Activated T-helper 1 cell treated with anti-CD3 and anti-CD28 coated beads, Interleukin-2, amount 50 U/mL, for 16 hours (primary cell): ENCODE results near the gene MARCHF5.

Experiments used
- DNase-seq, 2 donors: peaks; one replicate each; pipeline ENCODE4 v3.0.0-alpha.2; 2020; ENCODE audit warnings: low read depth in 1 of 2, low spot score in 1 of 2

The MARCHF5 gene, protein sequence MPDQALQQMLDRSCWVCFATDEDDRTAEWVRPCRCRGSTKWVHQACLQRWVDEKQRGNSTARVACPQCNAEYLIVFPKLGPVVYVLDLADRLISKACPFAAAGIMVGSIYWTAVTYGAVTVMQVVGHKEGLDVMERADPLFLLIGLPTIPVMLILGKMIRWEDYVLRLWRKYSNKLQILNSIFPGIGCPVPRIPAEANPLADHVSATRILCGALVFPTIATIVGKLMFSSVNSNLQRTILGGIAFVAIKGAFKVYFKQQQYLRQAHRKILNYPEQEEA

DNA sequence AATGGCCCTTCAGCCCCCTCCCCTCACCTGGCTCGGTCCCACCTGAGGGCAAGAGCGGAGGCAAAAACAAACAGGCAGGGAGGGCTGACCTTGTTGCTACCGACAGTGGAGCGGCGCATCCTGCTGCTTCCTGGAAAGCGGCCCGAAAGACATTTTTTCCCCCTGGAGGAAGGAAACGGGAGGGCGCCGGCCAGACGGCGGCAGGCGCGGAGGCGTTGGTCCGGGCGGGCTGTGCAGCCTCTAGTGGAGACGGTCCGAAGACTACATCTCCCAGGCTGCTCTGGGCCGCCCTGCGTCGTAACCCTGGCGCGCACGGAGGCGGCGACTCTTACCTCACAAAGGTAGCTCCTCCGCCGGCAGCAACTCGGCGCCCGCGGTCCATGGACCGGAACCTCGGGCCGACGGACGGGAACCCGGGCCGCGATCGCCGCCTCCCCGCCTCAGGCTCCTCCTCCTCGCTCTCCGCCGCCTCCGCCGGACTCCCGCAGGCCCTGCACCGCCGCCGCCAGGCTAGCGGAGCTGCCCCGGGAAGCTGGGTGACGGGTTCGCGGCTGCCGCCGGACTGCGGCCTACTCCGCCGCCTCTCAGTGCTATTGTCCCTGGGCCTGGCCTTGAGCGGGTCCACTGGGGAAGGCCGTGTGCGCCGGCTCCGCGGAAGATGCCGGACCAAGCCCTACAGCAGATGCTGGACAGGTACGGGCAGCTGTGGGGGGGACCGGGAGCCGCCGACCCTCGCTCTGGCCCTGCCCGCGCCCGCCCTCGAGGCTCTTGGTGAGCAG lies at the start of gene MARCHF5, which contains the start of gene CPEB3:
Gene MARCHF5, plus strand, starts transcription at position 331 of the 779 bp plus-strand sequence. Its CDS starts 328 bp downstream, at position 659.
Gene CPEB3, minus strand, starts transcription at position 242 of the 779 bp plus-strand sequence. CDS start 50,728 bp downstream, outside the sequence.
- peak; percentile 77 to 85 for DNase-seq

DNA sequence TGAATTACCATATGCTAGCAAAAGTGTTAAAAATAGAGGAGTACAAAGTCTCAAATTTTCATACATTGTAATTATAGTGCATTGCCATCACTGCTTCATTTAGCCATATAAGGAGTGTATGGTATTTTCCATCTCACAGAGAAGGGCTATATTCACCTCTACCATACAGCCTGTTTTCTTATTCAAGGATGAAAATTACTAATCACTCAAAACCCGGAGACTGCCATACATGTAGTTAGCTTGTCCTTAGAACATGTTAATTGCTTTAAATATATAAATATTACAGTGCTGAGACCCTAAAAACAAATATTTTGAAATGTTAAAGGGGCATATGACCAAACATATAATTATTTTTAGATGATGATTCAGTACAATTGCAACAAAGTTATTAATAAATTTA lies 49.5 kb upstream of the MARCHF5 start:
- DNase-seq: no peak

DNA sequence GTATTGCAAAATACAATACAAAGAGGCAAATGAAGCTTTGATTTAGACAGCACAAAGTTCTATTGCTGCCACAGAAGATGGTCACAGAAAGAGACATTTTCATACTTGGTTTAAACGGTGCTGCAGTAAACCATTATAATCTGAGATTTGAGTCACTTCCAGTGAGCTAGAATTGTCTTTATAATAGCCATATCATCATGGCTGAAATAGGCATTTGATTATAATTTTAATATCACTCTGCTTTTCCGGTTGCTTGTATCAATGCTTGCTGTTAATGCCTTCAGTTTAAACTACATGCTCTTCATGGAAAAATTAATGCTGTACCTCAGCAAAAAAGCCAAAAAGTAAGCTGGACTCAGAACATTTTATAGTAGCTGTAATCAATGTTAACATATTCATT lies 48.6 kb upstream of the MARCHF5 start:
- no peak for DNase-seq

DNA sequence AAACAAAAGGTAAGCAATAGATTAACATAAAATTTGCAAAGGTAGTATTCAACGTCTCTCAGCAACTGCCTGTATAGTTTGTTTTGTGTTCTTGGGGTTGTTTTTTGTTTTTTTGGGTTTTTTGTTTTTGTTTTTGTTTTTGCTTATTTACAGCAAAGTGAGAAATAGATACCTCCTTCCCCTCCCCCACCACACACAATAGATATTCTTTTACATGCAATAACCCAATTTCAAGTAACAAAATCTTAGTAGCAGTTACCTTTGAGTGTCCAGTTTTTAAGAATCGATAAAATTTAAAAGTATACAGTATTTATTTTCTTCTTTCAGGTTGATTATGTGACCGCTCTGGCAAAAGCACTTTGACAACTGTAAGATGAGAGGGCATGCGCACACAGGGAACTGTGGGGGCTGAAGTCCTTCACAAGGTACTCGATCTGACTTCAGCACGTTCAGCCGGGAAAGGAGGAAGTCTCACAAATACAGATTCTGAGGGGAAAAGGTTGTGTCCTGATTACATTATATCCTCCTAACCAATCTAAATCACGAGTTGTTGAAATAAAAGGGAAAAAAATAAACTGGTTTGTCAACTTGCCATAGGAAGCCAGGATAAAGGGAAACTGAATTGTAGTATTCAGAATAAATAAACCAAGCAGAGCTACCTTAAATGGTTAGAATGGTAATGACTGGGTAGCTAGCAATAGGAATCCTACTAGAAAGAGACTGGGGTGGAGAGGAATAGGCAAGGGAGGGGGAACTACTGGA lies 47.9 kb upstream of the MARCHF5 start:
- no peak for DNase-seq

DNA sequence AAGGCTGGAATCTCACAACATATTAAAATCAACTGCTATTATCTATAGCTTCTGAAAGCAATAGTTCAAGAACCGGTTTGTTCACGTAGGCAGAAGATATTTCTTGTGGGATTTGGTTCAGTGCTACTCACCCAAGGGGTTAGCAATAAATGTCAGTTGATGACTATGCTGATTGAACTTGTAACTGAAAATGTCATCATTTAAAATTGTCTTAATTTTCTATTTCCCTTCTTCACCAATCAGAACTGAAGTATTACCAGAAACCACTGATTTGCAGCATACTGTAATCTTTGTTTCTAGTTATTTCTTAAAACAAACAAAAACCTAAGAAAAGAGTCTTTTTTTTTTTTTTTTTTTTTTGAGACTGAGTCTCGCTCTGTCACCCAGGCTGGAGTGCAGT lies 46.2 kb upstream of the MARCHF5 start:
- DNase-seq: no peak

DNA sequence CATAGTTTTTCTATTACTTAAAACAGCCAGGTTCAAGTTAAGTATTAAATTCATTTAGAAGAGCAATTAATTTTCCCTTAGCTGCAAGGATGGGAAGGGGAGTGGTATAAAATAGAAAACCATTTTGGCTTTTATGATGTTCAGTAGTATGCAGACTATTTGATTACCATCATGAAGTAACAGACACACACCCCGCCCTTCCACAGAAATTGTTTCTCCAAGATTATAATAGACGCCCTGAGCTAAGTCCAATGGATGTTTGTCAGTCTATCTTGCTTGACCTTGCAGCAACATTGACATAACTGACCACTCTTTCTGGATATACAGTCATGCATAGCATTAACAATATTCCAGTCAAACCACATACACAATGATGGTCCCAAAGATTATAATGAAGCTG lies 42.4 kb upstream of the MARCHF5 start:
- DNase-seq: no peak

DNA sequence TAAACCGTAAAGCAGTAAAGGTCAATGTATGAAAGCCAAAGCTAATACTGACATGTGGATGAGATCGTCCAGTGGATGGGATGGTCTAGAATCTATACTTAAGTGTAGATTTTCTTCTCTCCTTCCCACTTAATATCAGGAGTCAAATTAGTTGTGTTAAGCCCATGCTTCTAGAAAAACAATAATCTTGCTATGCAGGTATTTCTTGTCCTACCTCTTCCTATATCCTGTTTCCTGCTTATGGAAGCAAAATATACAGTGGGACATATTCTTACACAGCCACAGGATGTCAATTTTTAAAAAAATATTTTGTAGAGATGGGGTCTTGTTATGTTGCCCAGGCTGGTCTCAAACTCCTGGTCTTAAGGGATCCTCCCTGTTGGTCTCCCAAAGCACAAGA lies 27.6 kb upstream of the MARCHF5 start:
- DNase-seq: no peak

DNA sequence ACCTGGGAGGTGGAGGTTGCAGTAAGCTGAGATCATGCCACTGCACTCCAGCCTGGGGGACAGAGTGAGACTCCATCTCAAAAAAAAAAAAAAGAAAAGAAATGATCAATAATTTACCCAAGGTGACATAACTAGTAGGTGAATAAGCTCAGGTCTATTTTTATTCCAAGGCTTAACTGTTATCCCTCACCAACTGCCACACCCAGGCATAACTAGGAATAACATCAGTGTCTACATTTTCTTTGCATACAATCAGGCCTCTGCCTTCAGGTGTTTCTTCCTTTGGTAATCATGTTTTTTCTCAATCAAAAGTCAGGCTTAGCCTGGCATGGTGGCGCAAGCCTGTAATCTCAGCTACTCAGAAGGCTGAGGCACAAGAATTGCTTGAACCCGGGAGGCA lies 26.7 kb upstream of the MARCHF5 start:
- DNase-seq: no peak

DNA sequence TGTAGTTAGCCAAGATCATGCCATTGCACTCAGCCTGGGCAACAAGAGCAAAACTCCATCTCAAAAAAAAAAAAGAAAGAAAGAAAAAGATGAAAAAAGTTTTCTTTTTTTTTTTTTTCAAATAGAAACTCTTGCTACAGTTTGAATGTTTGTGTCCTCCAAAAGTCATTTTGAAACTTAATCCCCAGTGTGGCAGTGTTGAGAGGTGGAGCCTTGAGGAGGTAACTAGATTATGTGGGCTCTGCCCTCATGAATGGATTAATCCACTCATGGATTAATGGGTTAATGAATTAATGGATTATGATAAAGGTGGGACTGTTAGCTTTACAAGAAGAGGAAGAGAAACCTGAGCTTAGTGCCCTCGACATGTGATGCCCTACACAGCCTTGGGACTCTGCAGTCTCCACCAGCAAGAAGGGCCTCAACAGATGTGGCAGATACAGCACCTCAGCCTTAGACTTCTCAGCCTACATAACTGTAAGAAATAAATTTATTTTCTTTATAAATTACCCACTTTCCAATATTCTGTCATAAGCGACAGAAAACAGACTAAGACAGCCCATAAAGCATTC lies 25.2 kb upstream of the MARCHF5 start:
- no peak for DNase-seq

DNA sequence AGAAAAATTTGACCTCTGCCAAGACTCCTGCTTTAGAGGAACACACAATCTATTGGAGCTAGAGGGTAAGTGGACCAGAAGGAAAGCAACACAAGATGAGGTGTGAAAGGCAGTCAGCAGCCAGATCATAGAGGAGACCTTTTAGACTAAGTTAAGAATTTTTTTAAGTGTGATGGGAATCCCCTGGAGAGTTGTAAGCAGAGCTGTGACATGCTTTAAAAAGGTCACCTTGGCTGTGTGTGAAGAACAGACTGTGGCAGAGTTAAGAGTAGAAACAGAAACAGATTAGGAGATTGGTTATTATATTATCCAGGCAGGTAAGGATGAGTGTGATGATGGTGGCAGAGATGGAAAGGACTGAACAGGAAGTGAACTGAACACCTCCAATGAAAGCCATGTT lies 23.6 kb upstream of the MARCHF5 start:
- no peak for DNase-seq

DNA sequence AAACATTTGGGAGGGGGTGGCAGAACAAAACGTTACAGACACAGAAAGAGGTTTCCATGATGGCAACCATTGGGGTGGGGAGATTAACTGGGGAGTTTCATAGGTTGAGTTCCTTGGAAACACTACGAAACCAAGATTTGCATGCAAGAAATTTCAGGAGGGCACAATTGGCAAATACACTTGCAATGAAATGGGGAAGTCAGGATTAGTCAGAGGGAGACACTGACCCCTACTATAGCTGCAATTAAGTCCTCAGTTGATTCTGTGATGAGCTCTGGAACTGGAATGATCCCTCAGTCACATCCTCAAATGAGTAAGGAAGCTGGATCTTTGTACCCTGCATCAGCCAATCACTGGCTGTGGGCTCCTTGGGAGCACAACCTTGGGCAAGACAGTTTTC lies 22.2 kb upstream of the MARCHF5 start:
- no peak for DNase-seq

DNA sequence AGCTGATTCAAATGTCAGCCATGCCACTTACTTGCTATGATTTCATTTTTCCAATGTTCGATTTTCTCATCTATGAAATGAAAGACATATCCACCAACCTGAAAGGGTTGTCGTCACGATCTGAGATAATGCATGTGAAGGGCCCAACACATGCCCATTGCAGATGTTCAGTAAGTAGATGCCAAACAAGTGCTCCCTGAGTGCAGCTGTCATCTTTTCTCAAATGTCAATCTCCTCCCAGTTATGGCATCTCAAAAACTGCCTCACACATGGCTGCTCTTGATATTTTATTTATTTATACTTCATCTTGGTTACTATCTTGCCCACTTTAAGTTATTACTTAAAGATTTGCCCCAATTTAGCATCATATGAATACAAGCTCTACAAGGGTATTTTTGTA lies 16.9 kb upstream of the MARCHF5 start:
- DNase-seq: no peak

DNA sequence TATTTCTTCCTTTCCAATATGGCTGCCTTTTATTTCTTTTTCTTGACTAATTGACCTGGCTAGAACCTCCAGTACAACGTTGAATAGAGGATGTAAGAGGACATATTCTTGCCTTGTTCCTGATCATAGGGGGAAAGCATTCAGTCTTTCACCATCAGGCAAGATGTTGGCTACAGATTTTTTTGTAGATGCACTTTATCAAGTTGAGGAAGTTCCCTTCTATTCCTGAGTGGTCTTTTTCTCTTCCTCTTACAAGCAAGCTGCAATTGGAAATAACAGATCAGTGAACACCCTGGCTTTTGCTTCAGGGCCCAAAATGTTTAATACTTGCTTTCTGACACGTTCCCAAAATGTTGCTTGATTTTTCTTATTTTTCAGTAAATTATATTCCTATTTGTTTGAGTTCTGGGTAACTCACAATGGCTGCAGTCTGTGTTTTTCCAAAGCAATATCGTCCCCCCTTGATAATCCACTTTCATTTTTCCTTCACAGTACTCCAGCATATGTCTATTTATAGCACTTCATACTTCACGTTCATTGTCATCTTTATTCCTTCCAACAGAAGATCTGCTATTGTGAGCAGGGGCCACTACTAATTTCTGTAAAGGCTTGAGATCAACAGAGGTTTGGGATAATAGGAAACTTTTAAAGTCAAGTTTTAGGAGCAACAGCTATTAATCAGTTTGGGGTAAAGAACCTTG lies 11.8 kb upstream of the MARCHF5 start:
- no peak for DNase-seq

DNA sequence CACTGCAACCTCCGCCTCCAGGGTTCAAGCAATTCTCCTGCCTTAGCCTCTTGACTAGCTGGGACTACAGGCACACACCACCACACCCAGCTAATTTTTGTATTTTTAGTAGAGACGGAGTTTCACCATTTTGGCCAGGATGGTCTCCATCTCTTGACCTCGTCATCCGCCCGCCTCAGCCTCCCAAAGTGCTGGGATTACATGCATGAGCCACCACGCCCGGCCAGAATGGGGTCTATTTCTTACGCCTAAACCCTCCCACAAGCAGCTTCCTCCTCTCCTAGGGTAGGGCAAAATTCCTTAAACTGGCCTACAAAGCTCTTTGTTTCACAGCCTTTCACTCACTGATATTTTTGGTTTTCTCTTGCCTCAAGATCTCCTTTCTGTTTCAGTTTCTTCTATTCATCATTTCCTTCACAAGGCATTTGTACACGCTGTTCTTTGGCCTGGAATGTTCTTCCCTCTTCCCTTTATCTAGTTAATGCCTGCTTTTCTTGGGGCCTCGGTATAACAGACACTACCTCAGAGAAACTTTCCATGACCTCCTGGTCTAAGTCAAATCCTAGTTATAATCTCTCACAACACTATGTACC lies 6.8 kb upstream of the MARCHF5 start:
- no peak for DNase-seq

DNA sequence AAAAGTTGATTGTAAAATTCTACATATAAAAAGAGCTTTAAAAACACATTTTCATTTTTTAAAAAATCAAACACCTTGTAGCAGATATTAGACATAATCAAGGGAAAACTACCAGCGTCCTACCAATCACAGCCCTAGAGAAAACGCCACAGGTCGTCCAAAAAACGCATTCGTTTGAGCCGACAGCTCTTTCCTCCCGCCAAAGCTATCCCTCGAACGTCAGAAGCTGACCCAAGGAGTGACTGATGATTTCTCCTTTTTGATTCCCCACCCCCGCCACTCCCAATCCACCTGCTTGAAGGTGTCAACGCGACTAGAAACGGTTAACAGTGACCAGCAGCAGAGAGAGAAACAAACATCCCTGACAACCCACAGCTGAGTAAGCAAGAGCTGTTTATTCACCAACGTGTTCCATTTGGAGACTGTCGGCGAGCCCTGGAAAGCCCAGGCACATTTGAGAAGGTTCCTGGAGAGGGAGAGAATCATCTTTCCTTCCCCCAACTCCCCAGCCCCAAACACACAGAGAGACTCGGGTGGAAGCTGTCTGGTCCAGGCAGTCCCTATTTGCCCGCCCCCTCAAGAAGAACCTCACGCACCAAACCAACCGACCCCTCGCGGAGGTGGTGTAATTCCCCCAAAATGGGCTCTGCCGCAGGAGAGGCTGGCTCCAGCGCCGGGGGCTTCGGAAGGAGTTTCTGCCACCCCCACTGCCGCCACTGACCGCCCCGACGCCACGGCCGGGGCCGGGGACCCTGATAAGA lies 711 bp upstream of the MARCHF5 start:
- peak in 1 of 2 donors; percentile 5 for DNase-seq

DNA sequence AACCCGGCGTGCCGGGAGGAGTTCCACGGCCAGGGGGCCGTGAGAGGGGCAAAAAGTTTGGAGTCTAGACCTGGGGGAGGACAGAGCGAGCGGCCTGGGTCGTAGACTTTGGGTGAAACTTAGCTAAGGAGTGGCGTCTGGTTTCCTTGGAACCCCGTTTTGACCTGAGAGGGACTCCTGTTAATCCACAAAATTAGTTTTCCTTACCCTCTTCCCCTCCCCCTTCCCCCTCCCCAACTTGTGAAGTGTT lies 574 bp downstream of the MARCHF5 start:
- DNase-seq: no peak

DNA sequence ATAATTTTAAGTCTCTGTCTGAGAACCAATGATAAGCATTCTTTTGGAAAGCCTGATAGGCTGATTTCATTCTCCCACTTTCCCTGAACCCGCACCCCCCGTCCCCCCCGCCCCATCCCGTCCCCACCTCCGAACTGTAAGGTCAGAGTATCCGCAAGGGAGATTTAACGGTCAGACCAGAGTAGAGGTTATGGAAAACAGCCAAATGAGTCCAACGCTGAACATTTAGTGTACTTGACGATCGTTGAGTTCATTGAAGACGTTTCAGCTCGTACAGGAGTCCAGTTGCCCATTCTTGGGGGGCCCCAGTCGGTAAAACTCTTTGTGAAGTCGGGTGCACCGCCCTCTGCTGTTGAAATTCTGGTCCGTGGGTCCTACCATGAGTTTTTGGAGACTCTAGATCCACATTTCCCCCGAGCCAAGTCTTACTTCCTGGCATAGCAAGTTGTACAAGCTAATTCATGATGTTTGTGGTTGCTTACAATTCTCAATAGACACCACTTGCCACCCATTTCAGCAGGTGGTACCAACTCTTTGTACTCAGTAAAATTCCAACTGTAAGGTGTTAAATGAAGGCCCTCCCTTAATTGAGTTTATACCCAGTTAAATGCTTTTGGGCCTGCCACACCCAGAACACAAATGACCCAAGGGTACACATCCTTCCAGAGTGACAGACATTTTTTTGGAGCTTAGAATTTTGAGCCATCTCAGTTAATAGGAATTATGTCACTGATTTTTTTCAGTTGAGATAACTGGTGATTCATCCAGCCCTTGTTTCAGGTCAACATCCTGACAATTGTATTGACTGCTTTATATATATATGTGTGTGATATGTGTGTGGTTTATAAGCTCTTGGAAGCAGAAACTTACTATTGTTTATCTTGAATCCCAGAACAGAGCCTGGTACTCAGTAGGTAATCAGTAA lies 1.2 kb downstream of the MARCHF5 start:
- peak; percentile 2 to 18 for DNase-seq

DNA sequence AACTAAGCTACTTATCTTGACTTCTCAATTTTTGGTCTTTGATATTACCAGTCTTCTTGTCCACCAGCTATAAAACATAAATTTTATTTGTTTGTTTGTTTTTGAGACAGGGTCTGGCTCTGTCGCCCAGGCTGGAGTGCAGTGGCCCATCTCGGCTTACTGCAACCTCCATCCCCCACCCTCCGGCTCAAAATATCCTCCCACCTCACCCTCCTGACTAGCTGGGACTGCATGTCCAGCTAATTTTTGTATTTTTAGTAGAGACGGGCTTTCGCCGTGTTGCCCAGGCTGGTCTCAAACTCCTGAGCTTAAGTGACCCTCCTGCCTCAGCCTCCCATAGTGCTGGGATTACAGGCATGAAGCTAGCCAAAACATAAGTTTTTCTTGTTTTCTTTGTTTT lies 7.5 kb downstream of the MARCHF5 start:
- no peak for DNase-seq

DNA sequence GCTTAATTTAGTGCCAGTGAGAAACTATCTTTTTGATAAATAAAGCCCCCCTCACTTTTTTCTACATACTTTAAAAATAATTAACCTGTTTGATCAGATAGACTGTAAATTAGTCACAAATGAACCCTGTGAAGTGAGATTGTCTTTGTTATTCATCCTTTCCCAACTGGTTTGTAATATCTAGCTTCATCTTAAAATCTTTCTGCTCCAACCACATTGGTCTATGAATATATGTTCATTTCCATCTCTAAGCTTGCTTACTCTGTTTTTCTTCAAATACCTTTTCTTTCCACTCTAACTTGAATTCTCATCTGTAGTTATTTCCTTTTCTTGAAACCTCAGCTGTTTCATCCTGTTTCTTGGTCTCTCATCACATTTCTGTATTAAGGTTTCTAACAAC lies 12.1 kb downstream of the MARCHF5 start:
- DNase-seq: no peak
